ENCODE data around the gene SNCA. TPM values are rescaled to one million over a fixed set of nuclear protein-coding genes. Genes with fewer than 3 reads are reported as not detected.

Gene SNCA
- total RNA-seq, 1 experiment from 2014 or later: 6.0 TPM

DNA sequence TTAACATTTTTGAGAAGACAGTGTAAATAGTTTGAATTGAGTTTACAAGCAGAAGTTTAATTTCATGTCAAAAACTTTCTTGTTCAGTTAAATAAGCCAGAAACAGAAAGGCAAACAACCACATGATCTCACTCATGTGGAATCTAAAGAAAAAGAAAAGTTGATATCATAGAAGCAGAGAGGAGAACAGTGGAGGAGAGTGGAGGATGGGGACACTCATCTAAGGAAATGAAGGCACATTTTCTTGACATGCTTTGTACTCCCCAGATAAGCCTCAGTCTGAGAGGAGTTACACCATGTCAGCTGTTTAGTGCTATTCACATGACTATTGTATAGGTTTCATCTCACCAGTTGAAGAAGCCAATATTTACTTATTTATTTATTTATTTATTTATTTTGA, 13.5 kb downstream of the SNCA start:
- no peak overlapping the region for H3K4me3 ChIP-seq (ENCODE audit: low read depth in 2 of 2, low read length in 2 of 2)
- no peaks in the 10 kb centered on the region for H3K9me3 ChIP-seq (ENCODE audit: control insufficient read depth, insufficient read depth, low read depth, low read length)
- ChIA-PET POLR2A (no interaction called here), CTCF (no interaction called here)
- no peaks in the 10 kb centered on the region for H3K4me1 ChIP-seq (ENCODE audit: control insufficient read depth, insufficient read depth, low read length)
- no peak overlapping the region for H3K27ac ChIP-seq (ENCODE audit: low read length)
- H3K27me3 ChIP-seq (ENCODE audit: control insufficient read depth, insufficient read depth, low read length): no peaks in the 10 kb centered on the region
- BruUV-seq (replicated peaks): no TSS peak
- no peak for TF ChIP-seq SIN3A (IDR thresholded peaks at IDR 0.05; ENCODE audit: borderline replicate concordance, insufficient read depth, low read depth, low read length)
- TF ChIP-seq, protein P1, sequence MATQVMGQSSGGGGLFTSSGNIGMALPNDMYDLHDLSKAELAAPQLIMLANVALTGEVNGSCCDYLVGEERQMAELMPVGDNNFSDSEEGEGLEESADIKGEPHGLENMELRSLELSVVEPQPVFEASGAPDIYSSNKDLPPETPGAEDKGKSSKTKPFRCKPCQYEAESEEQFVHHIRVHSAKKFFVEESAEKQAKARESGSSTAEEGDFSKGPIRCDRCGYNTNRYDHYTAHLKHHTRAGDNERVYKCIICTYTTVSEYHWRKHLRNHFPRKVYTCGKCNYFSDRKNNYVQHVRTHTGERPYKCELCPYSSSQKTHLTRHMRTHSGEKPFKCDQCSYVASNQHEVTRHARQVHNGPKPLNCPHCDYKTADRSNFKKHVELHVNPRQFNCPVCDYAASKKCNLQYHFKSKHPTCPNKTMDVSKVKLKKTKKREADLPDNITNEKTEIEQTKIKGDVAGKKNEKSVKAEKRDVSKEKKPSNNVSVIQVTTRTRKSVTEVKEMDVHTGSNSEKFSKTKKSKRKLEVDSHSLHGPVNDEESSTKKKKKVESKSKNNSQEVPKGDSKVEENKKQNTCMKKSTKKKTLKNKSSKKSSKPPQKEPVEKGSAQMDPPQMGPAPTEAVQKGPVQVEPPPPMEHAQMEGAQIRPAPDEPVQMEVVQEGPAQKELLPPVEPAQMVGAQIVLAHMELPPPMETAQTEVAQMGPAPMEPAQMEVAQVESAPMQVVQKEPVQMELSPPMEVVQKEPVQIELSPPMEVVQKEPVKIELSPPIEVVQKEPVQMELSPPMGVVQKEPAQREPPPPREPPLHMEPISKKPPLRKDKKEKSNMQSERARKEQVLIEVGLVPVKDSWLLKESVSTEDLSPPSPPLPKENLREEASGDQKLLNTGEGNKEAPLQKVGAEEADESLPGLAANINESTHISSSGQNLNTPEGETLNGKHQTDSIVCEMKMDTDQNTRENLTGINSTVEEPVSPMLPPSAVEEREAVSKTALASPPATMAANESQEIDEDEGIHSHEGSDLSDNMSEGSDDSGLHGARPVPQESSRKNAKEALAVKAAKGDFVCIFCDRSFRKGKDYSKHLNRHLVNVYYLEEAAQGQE (IDR thresholded peaks at IDR 0.05; ENCODE audit: insufficient read depth in 1 of 2, low read depth in 2 of 2, low read length in 1 of 2): no peak
- TF ChIP-seq TCF7L2 (IDR thresholded peaks at IDR 0.05; ENCODE audit: low read depth, low read length): no peak
- TF ChIP-seq, protein P2, sequence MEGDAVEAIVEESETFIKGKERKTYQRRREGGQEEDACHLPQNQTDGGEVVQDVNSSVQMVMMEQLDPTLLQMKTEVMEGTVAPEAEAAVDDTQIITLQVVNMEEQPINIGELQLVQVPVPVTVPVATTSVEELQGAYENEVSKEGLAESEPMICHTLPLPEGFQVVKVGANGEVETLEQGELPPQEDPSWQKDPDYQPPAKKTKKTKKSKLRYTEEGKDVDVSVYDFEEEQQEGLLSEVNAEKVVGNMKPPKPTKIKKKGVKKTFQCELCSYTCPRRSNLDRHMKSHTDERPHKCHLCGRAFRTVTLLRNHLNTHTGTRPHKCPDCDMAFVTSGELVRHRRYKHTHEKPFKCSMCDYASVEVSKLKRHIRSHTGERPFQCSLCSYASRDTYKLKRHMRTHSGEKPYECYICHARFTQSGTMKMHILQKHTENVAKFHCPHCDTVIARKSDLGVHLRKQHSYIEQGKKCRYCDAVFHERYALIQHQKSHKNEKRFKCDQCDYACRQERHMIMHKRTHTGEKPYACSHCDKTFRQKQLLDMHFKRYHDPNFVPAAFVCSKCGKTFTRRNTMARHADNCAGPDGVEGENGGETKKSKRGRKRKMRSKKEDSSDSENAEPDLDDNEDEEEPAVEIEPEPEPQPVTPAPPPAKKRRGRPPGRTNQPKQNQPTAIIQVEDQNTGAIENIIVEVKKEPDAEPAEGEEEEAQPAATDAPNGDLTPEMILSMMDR (IDR thresholded peaks at IDR 0.05): no peak
- no peak for TF ChIP-seq POLR2AphosphoS5 (IDR thresholded peaks at IDR 0.05; ENCODE audit: low read depth, low read length)
- H3K36me3 ChIP-seq (ENCODE audit: control insufficient read depth, insufficient read depth, low read length): no peaks in the 10 kb centered on the region
- no peak for ATAC-seq
- no peak for DNase-seq (ENCODE audit: low read depth, low spot score)
- intact Hi-C loops (cut with micrococcal nuclease; ENCODE audit: unreplicated experiment) (no loop called here), in situ Hi-C loops (cut with HindIII; ENCODE audit: low pct_unique_long_range_greater_than_20kb, low sequenced_read_pairs) (no loop called here)

DNA sequence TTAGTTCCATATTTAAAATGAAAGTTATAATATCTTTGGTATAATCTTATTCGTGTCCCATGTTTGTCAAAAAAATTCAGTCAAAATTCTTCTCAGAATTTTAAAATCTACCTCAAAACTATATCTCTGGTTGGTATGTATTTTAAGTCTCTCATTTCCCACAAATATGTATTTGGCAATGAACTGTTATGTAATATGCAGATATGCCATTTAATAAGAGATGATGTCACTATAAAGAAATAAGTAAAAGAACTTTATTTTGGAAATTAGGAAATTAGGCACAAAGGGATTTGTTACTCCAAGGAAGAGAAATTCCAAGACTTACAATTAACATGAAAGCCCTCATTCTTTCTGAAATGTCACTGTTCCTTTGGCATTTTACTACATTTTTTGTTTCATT, 15.3 kb downstream of the SNCA start:
- ATAC-seq (no peak), DNase-seq (ENCODE audit: low read depth, low spot score) (no peak)
- no peaks in the 10 kb centered on the region for H3K4me1 ChIP-seq (ENCODE audit: control insufficient read depth, insufficient read depth, low read length)
- no peaks in the 10 kb centered on the region for H3K27me3 ChIP-seq (ENCODE audit: control insufficient read depth, insufficient read depth, low read length)
- H3K36me3 ChIP-seq (ENCODE audit: control insufficient read depth, insufficient read depth, low read length): no peaks in the 10 kb centered on the region
- POLR2A ChIA-PET: no interaction called here
- in situ Hi-C loops (cut with HindIII; ENCODE audit: low pct_unique_long_range_greater_than_20kb, low sequenced_read_pairs): no loop called here
- TF ChIP-seq SIN3A (IDR thresholded peaks at IDR 0.05; ENCODE audit: borderline replicate concordance, insufficient read depth, low read depth, low read length) (no peak), TCF7L2 (IDR thresholded peaks at IDR 0.05; ENCODE audit: low read depth, low read length) (no peak)
- TF ChIP-seq, protein P2 (IDR thresholded peaks at IDR 0.05): no peak
- CTCF ChIA-PET: no interaction called here
- intact Hi-C loops (cut with micrococcal nuclease; ENCODE audit: unreplicated experiment): no loop called here
- no peak overlapping the region for H3K4me3 ChIP-seq (ENCODE audit: low read depth in 2 of 2, low read length in 2 of 2)
- no peaks in the 10 kb centered on the region for H3K9me3 ChIP-seq (ENCODE audit: control insufficient read depth, insufficient read depth, low read depth, low read length)
- H3K27ac ChIP-seq (ENCODE audit: low read length): no peak overlapping the region
- no TSS peak for BruUV-seq (replicated peaks)

Measured in Panc1 (cell line).